B cell (primary cell): ENCODE measurements around the gene DGCR2. TPM values are rescaled to one million over a fixed set of nuclear protein-coding genes. Genes with fewer than 3 reads are reported as not detected.

ENCODE experiments used
- ATAC-seq: fragments of 200-7000 bp; cut with Tn5 transposase; one replicate; pipeline ENCODE4 v1.10.0; 2021; ENCODE audit warnings: low read depth, mild to moderate bottlenecking, moderate number of reproducible peaks, moderate library complexity
- CTCF ChIA-PET: fragments of 350-600 bp; sonication (Branson Sonifier 250); formaldehyde crosslinking; loops from one replicate; lab custom pipeline; 2021; ENCODE audit warnings: antibody characterized with exemption, inconsistent platforms; lab: Charles Lee
- POLR2A ChIA-PET: fragments of 350-600 bp; sonication (Branson Sonifier 250); formaldehyde crosslinking; loops from one replicate; lab custom pipeline; 2021; ENCODE audit warnings: antibody characterized with exemption; lab: Charles Lee
- DNase-seq: peaks from one replicate; pipeline ENCODE4 v3.0.0; 2013
- H2AFZ ChIP-seq: 2 replicates; pipeline ENCODE4 v1.6.1; 2012; ENCODE audit warnings: mild to moderate bottlenecking, low read depth, low read length; ENCODE audit not compliant: insufficient read depth, poor library complexity, severe bottlenecking
- H3K27ac ChIP-seq, 2 donors: 1 replicate in 1 of 2; 2 replicates in 1 of 2; pipeline ENCODE4 v1.5.1; 2012 to 2013; ENCODE audit warnings: low read length in 2 of 2, mild to moderate bottlenecking in 2 of 2, moderate library complexity in 1 of 2
- H3K27me3 ChIP-seq, 4 experiments: fragments of 200-600 bp in 1 of 4; sonication (generic) in 1 of 4; replicated peaks in 1 of 4; 1 replicate in 2 of 4; 2 replicates in 2 of 4; pipeline versions ENCODE4 v1.6.1 to v1.7.0; 2013 to 2016; ENCODE audit warnings: low read length in 3 of 4, mild to moderate bottlenecking in 2 of 4, mixed read lengths in 1 of 4, moderate library complexity in 1 of 4; ENCODE audit not compliant: insufficient read depth in 4 of 4, control insufficient read depth in 3 of 4; ENCODE audit errors: control extremely low read depth in 1 of 4
- H3K36me3 ChIP-seq, 2 experiments: replicated peaks in 1 of 2; 1 replicate in 1 of 2; 2 replicates in 1 of 2; pipeline versions ENCODE4 v1.6.1 to v1.7.1; 2013; ENCODE audit warnings: low read length in 1 of 2; ENCODE audit not compliant: insufficient read depth in 2 of 2, control insufficient read depth in 1 of 2; ENCODE audit errors: control extremely low read depth in 1 of 2, extremely low read depth in 1 of 2
- H3K4me1 ChIP-seq, 2 donors: fragments of 200-600 bp in 1 of 2; sonication (generic) in 1 of 2; 1 replicate in 1 of 2; 2 replicates in 1 of 2; pipeline versions ENCODE4 v1.5.1 to v1.6.1; 2013 to 2017; ENCODE audit warnings: low read length in 2 of 2; ENCODE audit not compliant: control insufficient read depth in 2 of 2, insufficient read depth in 2 of 2
- H3K4me2 ChIP-seq: replicated peaks from 2 replicates; pipeline ENCODE3; 2012; ENCODE audit warnings: mild to moderate bottlenecking, low read depth, low read length; ENCODE audit not compliant: poor library complexity, severe bottlenecking
- H3K4me3 ChIP-seq, 5 experiments: fragments of 200-600 bp in 1 of 5; sonication (generic) in 1 of 5; 1 replicate in 3 of 5; 2 replicates in 2 of 5; pipeline versions ENCODE4 v1.5.1 to v1.7.0; 2011 to 2016; ENCODE audit warnings: low read length in 4 of 5, mild to moderate bottlenecking in 4 of 5, low read depth in 2 of 5, control low read depth in 1 of 5, moderate library complexity in 1 of 5; ENCODE audit not compliant: insufficient read depth in 1 of 5; ENCODE audit errors: control extremely low read depth in 1 of 5, extremely low read depth in 1 of 5
- H3K79me2 ChIP-seq: fragments of 200-600 bp; sonication (generic); one replicate; pipeline ENCODE4 v1.6.0; 2016; ENCODE audit warnings: low read length; ENCODE audit not compliant: control insufficient read depth, insufficient read depth
- H3K9ac ChIP-seq: fragments of 200-600 bp; sonication (generic); 2 replicates; pipeline ENCODE4 v1.6.1; 2017; ENCODE audit warnings: mild to moderate bottlenecking, low read length, moderate library complexity
- H3K9me3 ChIP-seq, 3 donors: one replicate each; pipeline versions ENCODE4 v1.6.1 to v1.7.1; 2013; ENCODE audit warnings: low read length in 2 of 3; ENCODE audit not compliant: control insufficient read depth in 2 of 3, insufficient read depth in 1 of 3; ENCODE audit errors: control extremely low read depth in 1 of 3
- H4K20me1 ChIP-seq: 2 replicates; pipeline ENCODE4 v1.6.0; 2012; ENCODE audit warnings: mild to moderate bottlenecking, low read length; ENCODE audit not compliant: insufficient read depth, control insufficient read depth, poor library complexity, severe bottlenecking
- H3K27ac Mint-ChIP-seq: one replicate; pipeline ENCODE4 v1.8.0; 2021; ENCODE audit warnings: mixed read lengths
- H3K27me3 Mint-ChIP-seq: one replicate; pipeline ENCODE4 v1.8.0; 2021; ENCODE audit warnings: mixed read lengths
- H3K4me1 Mint-ChIP-seq: one replicate; pipeline ENCODE4 v1.8.0; 2021; ENCODE audit warnings: mixed read lengths
- H3K4me3 Mint-ChIP-seq: one replicate; pipeline ENCODE4 v1.8.0; 2021; ENCODE audit warnings: mixed read lengths
- H3K9me3 Mint-ChIP-seq: one replicate; pipeline ENCODE4 v1.8.0; 2022; ENCODE audit warnings: mixed read lengths; ENCODE audit not compliant: insufficient read depth
- EZH2 ChIP-seq: IDR thresholded peaks from 2 replicates; pipeline ENCODE4 v1.6.1; 2012; ENCODE audit warnings: borderline replicate concordance, low read depth, mild to moderate bottlenecking, moderate library complexity, low read length; ENCODE audit not compliant: insufficient read depth, poor library complexity, severe bottlenecking
- WGBS: methylation state at CpG from one replicate; pipeline ENCODE4 v1.1.5; 2013; ENCODE audit warnings: missing lambda C conversion rate; ENCODE audit not compliant: insufficient coverage; 5-methylcytosine and 5-hydroxymethylcytosine counted together
- intact Hi-C: fragments of 100-400 bp; cut with micrococcal nuclease; formaldehyde crosslinking; loops from one replicate; pipeline ENCODE4 v1.10.0; 2022
- polyA plus RNA-seq: library from polyadenylated mRNA; depleted of rRNA; stranded (reverse); fragments of >200 nt; gene quantifications from 2 replicates; pipeline ENCODE4 v1.2.3, GENCODE V29; 2012
- total RNA-seq, 2 donors: library from RNA; stranded (reverse); fragments of 120-200 nt in 1 of 2; gene quantifications; 1 replicate in 1 of 2; 2 replicates in 1 of 2; pipeline versions ENCODE4 v1.2.3 to v1.2.4, GENCODE V29; 2013 to 2022
- TF ChIP-seq, protein P1 (sequence below): fragments of 200-600 bp; IDR thresholded peaks from one replicate; pipeline ENCODE4 v1.8.0; 2022; ENCODE audit warnings: antibody characterized with exemption, mild to moderate bottlenecking

Gene DGCR2
- total and polyA plus RNA-seq, 2 donors (not counting 1 experiment from before 2014, with no cell fraction given), result 28.8 to 49.5 TPM

DNA sequence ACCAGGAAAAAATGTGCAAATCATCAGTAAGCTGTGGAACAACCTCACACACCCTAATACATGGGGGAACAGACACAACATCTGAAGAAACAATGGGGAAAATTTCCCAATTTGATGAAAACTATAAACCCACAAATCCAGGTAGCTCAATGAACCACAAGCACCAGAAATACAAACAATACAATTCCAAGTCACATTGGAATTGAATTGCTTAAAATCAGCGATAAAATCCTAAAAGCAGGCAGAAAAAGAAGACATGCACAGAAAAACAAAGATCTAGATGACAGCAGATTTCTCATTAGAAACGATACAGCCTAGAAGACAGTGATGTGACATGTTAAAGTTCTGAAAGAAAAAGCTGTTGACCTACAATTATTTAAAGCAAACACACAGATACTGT is 32.0 kb downstream of the DGCR2 start:
- TF ChIP-seq EZH2, result no peak
- TF ChIP-seq, protein P1, sequence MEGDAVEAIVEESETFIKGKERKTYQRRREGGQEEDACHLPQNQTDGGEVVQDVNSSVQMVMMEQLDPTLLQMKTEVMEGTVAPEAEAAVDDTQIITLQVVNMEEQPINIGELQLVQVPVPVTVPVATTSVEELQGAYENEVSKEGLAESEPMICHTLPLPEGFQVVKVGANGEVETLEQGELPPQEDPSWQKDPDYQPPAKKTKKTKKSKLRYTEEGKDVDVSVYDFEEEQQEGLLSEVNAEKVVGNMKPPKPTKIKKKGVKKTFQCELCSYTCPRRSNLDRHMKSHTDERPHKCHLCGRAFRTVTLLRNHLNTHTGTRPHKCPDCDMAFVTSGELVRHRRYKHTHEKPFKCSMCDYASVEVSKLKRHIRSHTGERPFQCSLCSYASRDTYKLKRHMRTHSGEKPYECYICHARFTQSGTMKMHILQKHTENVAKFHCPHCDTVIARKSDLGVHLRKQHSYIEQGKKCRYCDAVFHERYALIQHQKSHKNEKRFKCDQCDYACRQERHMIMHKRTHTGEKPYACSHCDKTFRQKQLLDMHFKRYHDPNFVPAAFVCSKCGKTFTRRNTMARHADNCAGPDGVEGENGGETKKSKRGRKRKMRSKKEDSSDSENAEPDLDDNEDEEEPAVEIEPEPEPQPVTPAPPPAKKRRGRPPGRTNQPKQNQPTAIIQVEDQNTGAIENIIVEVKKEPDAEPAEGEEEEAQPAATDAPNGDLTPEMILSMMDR, result no peak
- ChIA-PET POLR2A (no interaction called here), CTCF (no interaction called here)
- Mint-ChIP-seq H3K27ac (no peak overlapping the region), H3K4me1 (peaks cover 21% of the 10 kb centered on the region), H3K4me3 (no peak overlapping the region), H3K27me3 (no peaks in the 10 kb centered on the region), H3K9me3 (no peaks in the 10 kb centered on the region)
- peaks cover 3 to 21% of the 10 kb centered on the region in 2 experiments for H3K36me3 ChIP-seq
- H3K9me3 ChIP-seq, result no peaks in the 10 kb centered on the region
- H4K20me1 ChIP-seq, result peaks cover 43% of the 10 kb centered on the region
- no peak for ATAC-seq
- peaks cover 6 to 16% of the 10 kb centered on the region in 2 donors for H3K4me1 ChIP-seq
- no peak overlapping the region for H3K4me2 ChIP-seq
- no peak overlapping the region for H3K27ac ChIP-seq
- WGBS, result no CpG with 5 or more reads among the region's 2 CpGs
- intact Hi-C loops, result no loop called here
- no peak overlapping the region for H2AFZ ChIP-seq
- no peak overlapping the region for H3K9ac ChIP-seq
- H3K27me3 ChIP-seq, result no peaks in the 10 kb centered on the region
- H3K4me3 ChIP-seq, result no peak overlapping the region
- H3K79me2 ChIP-seq, result peaks cover 67% of the 10 kb centered on the region
- DNase-seq, result no peak

- intact Hi-C loops, result no loop called here
- no peak overlapping the region for H3K27ac Mint-ChIP-seq
- CTCF ChIA-PET, result no interaction called here
These were observed 33.2 kb downstream of the DGCR2 start for GRCh38 chr22:19088866-19089595.

More at GRCh38 chr22:19088866-19089595, 33.2 kb downstream of the DGCR2 start:
- no peak for DNase-seq
- H3K9ac ChIP-seq, result no peak overlapping the region
- POLR2A ChIA-PET, result no interaction called here
- H3K27ac ChIP-seq, result no peak overlapping the region
- H3K9me3 Mint-ChIP-seq, result no peaks in the 10 kb centered on the region
- peaks cover 25% of the 10 kb centered on the region for H3K4me1 Mint-ChIP-seq
- H3K4me3 ChIP-seq, result no peak overlapping the region
- peaks cover 59% of the 10 kb centered on the region for H3K79me2 ChIP-seq
- H3K36me3 ChIP-seq, result peaks cover 0 to 21% of the 10 kb centered on the region in 2 experiments
- peaks cover 10 to 19% of the 10 kb centered on the region in 2 donors for H3K4me1 ChIP-seq
- H2AFZ ChIP-seq, result no peak overlapping the region
- no peak for ATAC-seq
- H3K4me3 Mint-ChIP-seq, result no peak overlapping the region
- H4K20me1 ChIP-seq, result peaks cover 45% of the 10 kb centered on the region
- TF ChIP-seq, protein P1, result no peak
- no peak for TF ChIP-seq EZH2
- H3K27me3 Mint-ChIP-seq, result no peaks in the 10 kb centered on the region
- no peaks in the 10 kb centered on the region for H3K9me3 ChIP-seq
- 100% methylated on average over 6 of the region's 14 CpGs for WGBS
- no peak overlapping the region for H3K4me2 ChIP-seq
- no peaks in the 10 kb centered on the region for H3K27me3 ChIP-seq
